ENCODE data around the gene PTGFRN. TPM values are rescaled to one million over a fixed set of nuclear protein-coding genes. Genes with fewer than 3 reads are reported as not detected.

Gene PTGFRN
- total and polyA plus RNA-seq, 2 of the 8 experiments (the other 6 are each of a cell fraction or from before 2014, with no cell fraction given) = 13.0 to 32.6 TPM

DNA sequence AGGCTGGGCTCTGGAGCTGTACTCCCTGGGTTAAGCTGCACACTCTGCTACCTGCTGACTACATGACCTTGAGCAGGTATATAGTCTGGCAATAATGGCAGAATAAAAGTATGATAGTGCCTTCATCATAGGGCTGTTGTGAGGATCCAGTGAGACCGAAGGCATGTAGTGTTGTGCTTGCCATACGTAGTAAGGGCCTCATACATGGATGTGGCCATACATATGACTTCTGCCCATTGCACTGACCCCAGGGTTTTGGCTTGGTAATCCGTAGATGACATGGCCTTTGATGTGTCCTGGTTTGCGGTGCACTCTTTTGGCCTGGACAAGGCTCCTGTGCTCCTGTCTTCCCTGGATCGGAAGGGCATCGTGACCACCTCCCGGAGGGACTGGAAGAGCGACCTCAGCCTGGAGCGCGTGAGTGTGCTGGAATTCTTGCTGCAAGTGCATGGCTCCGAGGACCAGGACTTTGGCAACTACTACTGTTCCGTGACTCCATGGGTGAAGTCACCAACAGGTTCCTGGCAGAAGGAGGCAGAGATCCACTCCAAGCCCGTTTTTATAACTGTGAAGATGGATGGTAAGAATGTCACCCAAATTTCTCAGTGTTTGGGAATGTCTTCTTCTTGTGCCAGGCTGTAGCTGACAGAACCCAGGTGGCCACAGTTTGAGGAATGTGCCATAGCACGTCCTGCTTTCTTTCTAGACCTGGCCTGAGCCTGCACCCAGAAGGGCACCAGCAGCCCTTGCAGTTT lies 74.9 kb downstream of the PTGFRN start:
- DNase-seq (ENCODE audit: low read depth in 1 of 2, low spot score in 2 of 2) (no peak), FAIRE-seq (no peak)
- no peak overlapping the region for H2AK5ac ChIP-seq (ENCODE audit: low read depth, low read length)
- no peaks in the 10 kb centered on the region for H3K79me1 ChIP-seq (ENCODE audit: low read depth, low read length)
- H2BK20ac ChIP-seq (ENCODE audit: low read length) = no peak overlapping the region
- H3K18ac ChIP-seq (ENCODE audit: extremely low read depth, low read length) = no peak overlapping the region
- TF ChIP-seq TAF1 (IDR thresholded peaks at IDR 0.05; ENCODE audit: low read depth, low read length) (no peak), CBX8 (IDR thresholded peaks at IDR 0.05; ENCODE audit: borderline replicate concordance, low read depth, low read length) (no peak), MAFK (IDR thresholded peaks at IDR 0.05; ENCODE audit: low read depth, low read length) (no peak), BACH1 (IDR thresholded peaks at IDR 0.05; ENCODE audit: low read length) (no peak)
- TF ChIP-seq, protein P1, sequence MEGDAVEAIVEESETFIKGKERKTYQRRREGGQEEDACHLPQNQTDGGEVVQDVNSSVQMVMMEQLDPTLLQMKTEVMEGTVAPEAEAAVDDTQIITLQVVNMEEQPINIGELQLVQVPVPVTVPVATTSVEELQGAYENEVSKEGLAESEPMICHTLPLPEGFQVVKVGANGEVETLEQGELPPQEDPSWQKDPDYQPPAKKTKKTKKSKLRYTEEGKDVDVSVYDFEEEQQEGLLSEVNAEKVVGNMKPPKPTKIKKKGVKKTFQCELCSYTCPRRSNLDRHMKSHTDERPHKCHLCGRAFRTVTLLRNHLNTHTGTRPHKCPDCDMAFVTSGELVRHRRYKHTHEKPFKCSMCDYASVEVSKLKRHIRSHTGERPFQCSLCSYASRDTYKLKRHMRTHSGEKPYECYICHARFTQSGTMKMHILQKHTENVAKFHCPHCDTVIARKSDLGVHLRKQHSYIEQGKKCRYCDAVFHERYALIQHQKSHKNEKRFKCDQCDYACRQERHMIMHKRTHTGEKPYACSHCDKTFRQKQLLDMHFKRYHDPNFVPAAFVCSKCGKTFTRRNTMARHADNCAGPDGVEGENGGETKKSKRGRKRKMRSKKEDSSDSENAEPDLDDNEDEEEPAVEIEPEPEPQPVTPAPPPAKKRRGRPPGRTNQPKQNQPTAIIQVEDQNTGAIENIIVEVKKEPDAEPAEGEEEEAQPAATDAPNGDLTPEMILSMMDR (IDR thresholded peaks at IDR 0.05; ENCODE audit: control extremely low read depth in 1 of 3, insufficient read depth in 1 of 3, low read depth in 1 of 3, low read length in 3 of 3) = no peak
- peaks cover 0 to 4% (median under 1%) of the 10 kb centered on the region in 4 experiments; a peak in 2 of 8 replicates for H3K36me3 ChIP-seq (ENCODE audit: control insufficient read depth in 2 of 4, insufficient read depth in 4 of 4, low read length in 3 of 4)
- ChIA-PET POLR2A (ENCODE audit: partially characterized antibody) (no interaction called here), CTCF (ENCODE audit: partially characterized antibody) (interaction anchor here (1.2 to 2.3 kb wide), 3 partner anchors 50 to 248 kb away, joined by 4 to 6 read pairs (median 4); no protein-coding TSS in a partner anchor)
- WGBS, 2 experiments (ENCODE audit: extremely low coverage in 1 of 2, insufficient coverage in 1 of 2, insufficient read length in 1 of 2, insufficient replicate concordance in 2 of 2, low coverage in 1 of 2, low lambda C conversion rate in 2 of 2, missing lambda C conversion rate in 1 of 2) = 88% methylated on average over 14 of the region's 14 CpGs; no CpG with 5 or more reads in 1 of the 2 experiments
- H2BK5ac ChIP-seq (ENCODE audit: low read depth, low read length) = no peak overlapping the region
- no peak overlapping the region for H2AFZ ChIP-seq (ENCODE audit: low read length)
- no peak overlapping the region for H3K27ac ChIP-seq (ENCODE audit: low read depth, low read length)
- no peak overlapping the region for H4K5ac ChIP-seq (ENCODE audit: insufficient read length, low read depth, low read length)
- H3K4me2 ChIP-seq (ENCODE audit: insufficient read depth in 1 of 2, low read depth in 2 of 2, low read length in 2 of 2) = no peak overlapping the region
- H2BK15ac ChIP-seq (ENCODE audit: low read length) = no peak overlapping the region
- no peak overlapping the region for H3K4me3 ChIP-seq (ENCODE audit: extremely low read depth in 1 of 4, insufficient read depth in 2 of 4, low read depth in 3 of 4, low read length in 4 of 4)
- no peak overlapping the region for H4K91ac ChIP-seq (replicated peaks; ENCODE audit: insufficient read length, low read length)
- no peak overlapping the region for H3K9ac ChIP-seq (replicated peaks in 1 of 4; ENCODE audit: extremely low read depth in 1 of 4, low read depth in 3 of 4, low read length in 3 of 4)
- no peaks in the 10 kb centered on the region for H3K27me3 ChIP-seq (replicated peaks in 1 of 4; ENCODE audit: control insufficient read depth in 3 of 4, extremely low read depth in 1 of 4, insufficient read depth in 3 of 4, low read length in 3 of 4)
- no peak overlapping the region for H3K56ac ChIP-seq (replicated peaks; ENCODE audit: insufficient read length, low read depth, low read length)
- H3K23ac ChIP-seq (ENCODE audit: insufficient read length) = no peak overlapping the region
- no peak overlapping the region for H3K4ac ChIP-seq (replicated peaks; ENCODE audit: insufficient read length, low read depth, low read length)
- no peaks in the 10 kb centered on the region for H3K9me3 ChIP-seq (ENCODE audit: insufficient read depth in 2 of 2, low read depth in 1 of 2, low read length in 1 of 2)
- no peaks in the 10 kb centered on the region for H3K79me2 ChIP-seq (ENCODE audit: control insufficient read depth in 1 of 2, insufficient read depth in 2 of 2, low read length in 2 of 2)
- no peak overlapping the region for H2BK12ac ChIP-seq (ENCODE audit: low read depth, low read length)
- H4K8ac ChIP-seq (ENCODE audit: extremely low read depth, insufficient read depth, low read length) = no peak overlapping the region; the same call in 1 of the 2 replicates
- H4K20me1 ChIP-seq (replicated peaks in 1 of 2; ENCODE audit: control insufficient read depth in 1 of 2, insufficient read depth in 2 of 2, low read length in 2 of 2) = peaks cover 0 to 1% of the 10 kb centered on the region in 2 experiments
- H3K23me2 ChIP-seq (ENCODE audit: low read depth, low read length) = no peaks in the 10 kb centered on the region
- H2BK120ac ChIP-seq (replicated peaks; ENCODE audit: low read depth, low read length) = no peak overlapping the region
- no peak overlapping the region for H3K14ac ChIP-seq (ENCODE audit: insufficient read length)
- H3K4me1 ChIP-seq (replicated peaks in 1 of 4; ENCODE audit: control insufficient read depth in 3 of 4, insufficient read depth in 4 of 4, low read length in 3 of 4) = peaks cover 0 to 8% (median 3%) of the 10 kb centered on the region in 4 experiments; a peak in 3 of 7 replicates

All from H1 (cell line).